Activated CD8-positive, alpha-beta memory T cell treated with anti-CD3 and anti-CD28 coated beads for 4 hours (primary cell): ENCODE results near the gene HAL.

ENCODE experiments used
- DNase-seq, 2 donors: peaks; one replicate each; pipeline ENCODE4 v3.0.0-alpha.2; 2020; ENCODE audit warnings: low read depth in 2 of 2

HAL gene, protein sequence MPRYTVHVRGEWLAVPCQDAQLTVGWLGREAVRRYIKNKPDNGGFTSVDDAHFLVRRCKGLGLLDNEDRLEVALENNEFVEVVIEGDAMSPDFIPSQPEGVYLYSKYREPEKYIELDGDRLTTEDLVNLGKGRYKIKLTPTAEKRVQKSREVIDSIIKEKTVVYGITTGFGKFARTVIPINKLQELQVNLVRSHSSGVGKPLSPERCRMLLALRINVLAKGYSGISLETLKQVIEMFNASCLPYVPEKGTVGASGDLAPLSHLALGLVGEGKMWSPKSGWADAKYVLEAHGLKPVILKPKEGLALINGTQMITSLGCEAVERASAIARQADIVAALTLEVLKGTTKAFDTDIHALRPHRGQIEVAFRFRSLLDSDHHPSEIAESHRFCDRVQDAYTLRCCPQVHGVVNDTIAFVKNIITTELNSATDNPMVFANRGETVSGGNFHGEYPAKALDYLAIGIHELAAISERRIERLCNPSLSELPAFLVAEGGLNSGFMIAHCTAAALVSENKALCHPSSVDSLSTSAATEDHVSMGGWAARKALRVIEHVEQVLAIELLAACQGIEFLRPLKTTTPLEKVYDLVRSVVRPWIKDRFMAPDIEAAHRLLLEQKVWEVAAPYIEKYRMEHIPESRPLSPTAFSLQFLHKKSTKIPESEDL

DNA sequence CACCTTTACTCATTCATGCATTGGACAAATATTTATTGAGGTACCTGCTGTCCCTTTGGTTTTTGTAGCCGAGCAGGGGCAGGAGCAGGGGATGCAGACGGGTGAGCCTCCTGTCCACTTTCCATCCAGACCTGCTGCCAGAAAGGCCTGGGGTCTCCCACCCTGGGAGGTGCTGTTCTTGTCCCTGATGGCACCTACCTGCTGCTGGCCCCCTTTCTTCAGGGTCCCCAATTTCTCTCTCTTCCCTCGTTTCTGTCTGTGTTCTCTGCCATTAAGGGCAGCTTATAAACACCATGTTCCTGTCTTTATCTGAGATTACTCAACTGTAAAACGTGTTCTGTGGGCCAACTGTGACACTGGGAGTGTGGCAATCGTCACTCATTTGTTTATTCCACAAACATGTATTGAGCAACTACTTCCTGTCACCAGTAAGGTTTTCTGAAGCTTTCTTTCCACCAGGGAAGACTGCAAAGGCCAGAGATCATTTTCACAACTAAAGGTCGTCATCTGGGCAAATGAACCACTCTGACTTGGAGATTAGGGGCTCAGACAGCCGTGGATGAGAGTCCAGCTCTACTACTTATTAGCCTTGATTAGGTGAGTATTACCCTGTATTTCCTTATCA lies at the start of gene HAL:
Gene HAL (minus strand): TSS at position 311 of the 625 bp plus-strand sequence. CDS start 434 bp downstream, outside the sequence.
- DNase-seq, result no peak

DNA sequence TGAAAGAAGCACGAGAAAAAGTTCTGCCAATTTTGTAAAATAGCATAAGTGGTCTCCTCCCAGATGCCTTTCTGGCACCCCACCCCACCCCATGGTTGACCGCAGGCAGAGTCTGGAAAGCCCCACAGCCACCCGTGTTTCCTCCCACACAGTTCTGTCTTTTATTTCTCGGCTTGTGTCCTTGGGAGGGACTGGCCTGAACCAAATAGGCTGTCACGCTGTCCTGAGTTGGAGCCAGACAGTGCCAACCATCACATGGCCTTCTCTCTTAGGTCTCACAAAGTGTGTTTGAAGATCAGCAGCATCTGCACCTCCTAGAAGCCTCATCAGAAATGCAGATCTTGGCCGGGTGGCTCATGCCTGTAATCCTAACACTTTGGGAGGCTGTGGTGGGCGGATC lies 49.4 kb upstream of the HAL start:
- DNase-seq, result no peak

DNA sequence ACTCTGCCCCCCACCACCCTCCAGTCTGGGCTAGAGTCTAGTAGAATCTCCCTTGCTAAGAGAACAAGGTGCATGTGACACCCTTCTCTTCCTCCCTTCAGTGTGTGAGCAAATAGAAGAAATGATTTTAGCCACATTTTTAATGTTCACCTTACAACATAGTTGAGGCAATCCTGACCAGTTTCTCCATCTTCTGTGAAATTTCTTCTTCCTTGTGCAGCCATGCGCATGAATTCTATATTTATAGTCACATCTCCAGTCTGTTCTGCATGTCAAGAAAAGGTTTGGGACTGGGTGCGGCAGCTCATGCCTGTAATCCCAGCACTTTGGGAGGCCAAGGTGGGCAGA lies 48.8 kb upstream of the HAL start:
- DNase-seq, result no peak

DNA sequence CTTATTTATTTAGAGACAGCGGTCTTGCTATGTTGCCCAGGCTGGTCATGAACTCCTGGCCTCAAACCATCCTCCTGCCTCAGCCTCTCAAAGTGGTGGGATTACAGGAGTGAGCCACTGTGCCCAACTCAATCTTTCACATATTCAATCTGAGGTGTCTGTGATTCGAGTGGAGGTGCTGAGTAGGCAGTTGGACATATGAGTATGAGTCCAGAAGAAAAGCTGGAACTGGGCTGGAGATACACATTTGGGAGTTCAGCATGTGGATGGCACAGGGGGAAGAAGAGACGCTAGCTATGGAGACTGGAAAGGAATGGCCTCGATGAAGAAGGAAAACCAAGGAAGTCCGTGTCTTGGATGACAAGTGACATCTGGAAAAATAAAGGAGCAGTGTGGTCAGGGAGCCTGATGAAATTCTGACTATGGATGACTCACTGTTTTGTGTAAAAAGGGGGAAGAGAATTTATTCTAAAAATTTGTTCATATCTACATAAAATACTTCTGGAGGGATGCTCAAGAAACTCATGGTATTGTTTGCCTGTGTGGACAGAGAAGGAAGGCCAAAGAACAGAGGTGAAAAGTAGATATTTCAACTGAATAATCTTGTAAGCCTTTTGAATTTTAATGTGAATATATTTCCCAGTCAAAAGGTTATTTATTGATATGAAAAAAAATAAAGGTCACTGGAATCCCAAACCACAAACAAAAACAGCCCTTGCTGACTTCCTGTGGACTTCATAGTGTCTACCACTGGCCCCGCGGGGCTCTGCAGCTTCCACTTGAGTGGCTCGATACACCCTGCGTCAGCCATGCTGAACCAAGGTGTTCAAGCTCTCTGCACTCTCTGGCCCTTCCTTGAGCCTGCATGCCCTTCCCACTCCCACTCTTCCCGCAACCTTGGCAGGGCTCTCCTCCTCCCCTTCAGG lies 48.1 kb upstream of the HAL start:
- DNase-seq, result no peak

DNA sequence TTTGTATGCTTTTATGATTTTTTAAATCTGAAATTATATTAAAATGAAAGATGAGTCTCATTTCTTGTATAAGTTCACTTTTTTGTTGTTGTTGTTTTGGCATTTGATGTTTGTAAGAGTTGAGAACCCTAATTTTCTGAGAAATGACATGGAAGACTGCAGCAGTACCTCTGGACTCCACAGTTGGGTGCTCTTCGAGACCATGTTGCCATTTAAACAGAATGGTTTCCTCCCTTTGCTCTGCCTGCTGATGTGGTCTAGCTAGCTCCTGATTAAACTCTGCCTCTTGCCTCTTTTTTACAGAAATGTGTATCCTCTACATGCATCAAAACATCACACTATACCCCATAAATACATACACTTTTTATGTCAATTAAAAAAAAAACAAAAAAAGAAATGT lies 45.0 kb upstream of the HAL start:
- DNase-seq, result no peak

DNA sequence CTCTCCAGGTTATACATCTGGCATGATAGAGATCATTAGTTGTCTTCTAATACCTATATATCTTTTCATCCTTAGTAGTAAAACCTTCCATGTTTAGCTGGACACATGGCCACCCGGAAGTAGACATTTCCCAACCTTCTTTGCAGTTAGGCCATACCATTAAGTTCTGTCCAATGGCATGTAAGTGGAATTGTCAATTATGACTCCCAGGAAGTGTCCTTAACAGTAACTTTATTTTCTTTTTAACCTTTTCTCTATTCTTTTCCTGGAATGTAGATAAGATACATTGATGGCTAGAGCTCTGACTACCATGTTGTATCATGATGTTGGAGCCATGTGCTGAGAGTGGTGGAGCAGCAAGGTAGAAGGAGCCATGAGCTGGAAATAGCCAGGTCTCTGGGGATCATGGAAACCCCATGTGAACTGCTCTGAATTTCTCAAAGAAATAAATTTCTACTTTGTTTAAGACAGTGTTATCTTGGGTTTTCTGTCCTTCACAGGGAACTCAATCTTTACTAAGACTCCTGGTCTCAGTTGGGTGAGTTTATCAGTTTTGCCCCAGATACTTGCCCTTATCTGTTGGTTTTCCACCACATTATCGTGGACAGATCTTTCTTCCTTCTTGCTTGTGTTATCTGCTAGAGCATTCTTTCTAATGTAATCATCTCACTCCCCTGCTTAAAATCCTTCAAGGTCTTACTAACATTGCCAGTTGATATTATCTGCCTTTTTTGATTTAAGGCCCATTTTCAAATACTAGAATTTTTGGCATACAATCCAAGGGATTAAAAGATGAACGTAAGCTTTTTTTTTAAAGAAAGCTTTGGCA lies 44.4 kb upstream of the HAL start:
- DNase-seq, result no peak

DNA sequence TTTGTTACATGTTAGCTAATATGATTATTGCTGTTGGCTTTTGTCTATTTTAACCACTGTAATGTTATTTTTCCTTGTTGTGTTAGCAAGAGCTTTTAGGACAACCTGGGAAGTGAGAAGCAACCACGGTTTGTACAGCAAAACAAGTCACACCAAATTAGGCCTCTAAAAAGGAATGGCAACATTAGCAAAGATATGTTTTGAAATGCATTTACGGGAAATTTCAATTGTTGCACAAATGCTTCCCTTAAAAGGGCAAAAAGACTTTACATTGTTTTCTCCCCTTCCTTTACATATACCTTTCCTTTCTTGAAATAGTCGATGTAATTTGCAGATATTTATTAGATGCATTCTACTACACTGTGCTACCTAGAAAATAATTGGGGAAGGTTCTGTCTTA lies 43.4 kb upstream of the HAL start:
- DNase-seq, result no peak

DNA sequence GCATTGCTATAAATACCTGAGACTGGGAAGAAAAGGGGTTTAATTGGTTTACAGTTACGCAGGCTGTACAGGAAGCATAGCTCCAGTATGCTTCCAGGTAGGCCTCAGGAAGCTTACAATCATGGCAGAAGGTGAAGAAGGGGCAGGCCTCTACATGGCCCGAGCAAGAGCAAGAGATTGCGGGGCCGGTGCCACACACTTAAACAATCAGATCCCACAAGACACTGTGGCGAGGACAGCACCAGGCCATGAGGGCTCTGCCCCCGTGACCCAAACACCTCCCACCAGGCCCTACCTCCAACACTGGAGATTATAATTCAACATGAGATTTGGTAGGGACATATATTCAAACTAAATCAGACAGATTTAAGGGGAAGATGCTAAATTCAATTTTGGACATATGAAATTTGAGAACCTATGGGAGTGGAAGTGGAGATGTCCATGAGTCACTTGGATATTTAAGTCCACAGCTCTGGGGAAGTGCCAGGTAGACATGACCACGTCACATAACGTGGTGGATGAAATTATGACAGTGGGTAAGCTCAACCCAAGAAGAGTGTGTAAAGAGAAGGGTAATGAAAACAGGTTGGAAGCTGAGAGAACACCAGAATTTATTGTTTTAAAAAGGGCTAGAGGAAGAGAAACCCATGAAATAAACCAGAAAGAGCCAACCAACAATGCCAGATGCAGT lies 40.8 kb upstream of the HAL start:
- no peak for DNase-seq

DNA sequence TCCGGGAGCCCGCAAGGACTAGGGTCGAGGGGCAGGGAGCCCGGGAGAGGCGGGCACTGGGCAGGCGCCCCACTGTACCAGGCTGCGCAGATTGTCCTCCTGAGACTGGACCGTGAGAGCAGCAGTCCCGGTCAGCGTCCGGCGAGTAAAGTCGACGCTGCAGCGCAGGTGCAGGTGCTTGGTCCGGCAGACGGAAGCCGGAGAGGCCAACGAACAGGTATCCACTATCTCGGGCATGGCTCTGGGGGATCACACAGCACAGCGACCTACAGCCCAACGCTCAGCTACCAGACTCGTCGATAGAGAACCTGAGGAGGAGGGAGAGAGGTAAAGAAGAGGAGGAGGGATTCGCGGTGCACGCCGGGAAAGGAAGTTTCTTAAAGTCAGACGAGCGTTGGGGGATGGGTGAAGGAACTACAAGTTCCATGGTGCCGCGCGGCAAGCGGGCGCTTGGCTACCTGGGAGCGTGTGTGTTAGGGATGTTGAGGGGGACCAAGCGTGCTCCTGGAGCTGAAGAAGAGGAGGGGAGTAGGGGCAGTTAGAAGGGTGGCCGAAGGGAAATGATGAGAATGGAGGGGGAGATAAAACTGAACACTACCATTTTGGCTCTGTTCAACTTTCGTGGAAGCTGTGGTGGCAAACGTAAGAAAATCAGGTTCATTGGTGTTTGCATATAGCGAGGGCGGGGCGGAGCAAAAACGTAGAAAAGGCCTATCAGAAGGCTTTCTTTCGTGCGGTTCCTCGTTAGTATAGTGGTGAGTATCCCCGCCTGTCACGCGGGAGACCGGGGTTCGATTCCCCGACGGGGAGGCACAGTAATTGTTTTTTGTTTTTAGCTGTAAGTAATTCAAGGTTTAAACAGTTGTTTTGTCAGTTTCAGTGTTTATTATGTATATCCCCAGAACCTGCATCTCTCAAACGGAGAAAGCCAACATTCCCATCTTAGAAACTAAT lies 39.4 kb upstream of the HAL start, which contains the start of gene LTA4H:
Gene LTA4H (minus strand): TSS at position 305 of the 954 bp plus-strand sequence. CDS start 68 bp downstream, at position 237.
- DNase-seq, result peak; percentile 93 to 95

DNA sequence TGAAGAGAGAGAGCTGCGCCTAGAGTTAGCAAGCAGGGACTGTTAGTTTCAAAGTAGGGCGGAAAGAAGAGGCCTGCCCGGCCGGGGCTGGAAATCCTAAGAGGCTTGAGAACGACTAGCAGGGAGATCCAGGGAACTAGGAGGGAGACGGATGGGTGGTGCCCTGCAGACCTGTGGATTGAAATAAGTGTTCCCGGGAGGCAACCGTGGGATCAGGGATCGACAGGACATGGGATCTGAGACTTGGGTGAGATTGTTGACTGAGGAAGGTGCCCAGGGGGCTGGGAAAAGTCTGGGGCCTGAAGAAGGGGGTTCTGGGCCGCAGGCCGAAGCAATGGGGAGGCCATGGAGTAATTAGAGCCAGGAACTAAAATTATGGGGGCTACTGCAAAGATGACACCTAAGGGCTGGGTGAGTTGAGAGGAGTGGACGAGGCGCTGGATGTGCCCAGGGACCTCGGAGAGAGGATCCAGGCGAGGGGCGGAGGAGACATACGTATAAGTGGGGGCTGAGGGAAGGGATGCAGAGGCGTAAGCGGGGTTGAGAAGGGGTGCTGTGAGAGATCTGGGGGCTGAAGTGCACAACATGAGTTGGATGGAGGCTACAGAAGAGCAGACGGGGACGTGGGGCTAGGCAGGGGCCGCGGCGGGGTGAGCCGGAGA lies 38.6 kb upstream of the HAL start:
- DNase-seq, result no peak

DNA sequence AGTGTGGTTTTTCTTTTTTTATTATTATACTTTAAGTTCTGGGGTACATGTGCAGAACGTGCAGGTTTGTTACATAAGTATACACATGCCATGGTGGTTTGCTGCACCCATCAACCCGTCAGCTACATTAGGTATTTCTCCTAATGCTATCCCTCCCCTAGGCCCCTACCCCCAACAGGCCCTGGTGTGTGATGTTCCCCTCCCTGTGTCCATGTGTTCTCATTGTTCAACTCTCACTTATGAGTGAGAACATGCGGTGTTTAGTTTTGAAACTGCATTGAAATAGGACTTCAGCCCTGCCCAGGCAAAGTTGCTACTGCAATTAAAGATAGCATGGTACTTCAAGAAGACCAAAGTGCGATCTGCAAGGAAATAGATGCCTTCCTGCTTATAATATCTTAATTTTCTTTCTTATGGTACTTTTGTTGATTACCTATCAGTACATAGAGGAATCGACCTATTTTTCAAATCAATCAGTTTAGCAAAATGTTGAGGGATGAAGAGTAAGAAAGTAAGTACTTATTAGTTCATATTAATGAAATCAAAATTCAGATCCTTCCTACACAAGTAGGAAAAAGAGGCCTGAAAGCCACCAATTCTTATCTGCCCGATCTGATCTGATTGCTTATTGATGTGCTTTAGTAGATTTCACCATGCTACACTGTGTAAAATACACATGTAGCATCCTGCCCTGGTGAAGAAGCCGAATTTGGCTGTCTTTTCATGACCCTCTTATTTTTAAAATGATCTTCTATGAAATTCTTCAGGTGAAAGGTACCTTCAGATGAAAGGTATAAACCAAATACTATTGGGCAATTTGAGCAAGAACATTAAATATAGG lies 37.6 kb upstream of the HAL start:
- no peak for DNase-seq

DNA sequence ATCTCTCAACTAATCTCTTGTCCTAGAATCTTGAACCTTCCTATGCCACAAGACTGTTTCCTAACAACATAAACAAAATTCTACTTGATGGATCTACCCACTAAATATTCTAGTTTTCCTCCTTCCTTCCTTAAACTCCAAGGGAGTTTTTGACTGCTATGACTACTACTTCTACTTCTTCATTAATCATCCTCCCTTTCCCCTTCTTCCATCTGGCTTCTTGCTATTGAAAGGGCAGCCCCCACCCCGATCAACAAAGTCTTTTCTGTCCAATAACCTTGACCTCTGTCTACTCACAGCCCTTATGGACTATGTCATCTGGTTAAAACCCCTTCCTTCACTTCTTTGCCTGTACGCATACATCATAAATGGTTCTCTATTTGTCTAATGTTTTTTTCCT lies 33.7 kb upstream of the HAL start:
- no peak for DNase-seq

DNA sequence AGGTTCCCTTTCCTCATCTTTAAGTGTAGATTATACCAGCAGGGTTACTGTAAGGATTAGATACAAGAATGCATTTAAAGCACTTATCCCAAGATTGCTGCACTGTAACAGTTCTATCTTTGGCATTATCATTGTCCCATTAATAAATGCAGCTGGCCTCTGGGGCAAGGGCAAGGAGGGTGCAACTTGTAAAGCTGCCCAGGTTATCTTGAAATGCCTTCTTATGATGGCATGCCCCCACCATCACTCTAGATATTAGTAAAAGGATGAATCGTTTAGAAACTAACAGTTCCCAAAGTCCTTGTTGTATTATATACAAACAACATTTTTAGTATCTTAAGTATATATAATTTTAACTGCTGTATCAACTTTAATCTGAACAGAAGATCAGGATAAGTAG lies 32.4 kb upstream of the HAL start:
- DNase-seq, result no peak

DNA sequence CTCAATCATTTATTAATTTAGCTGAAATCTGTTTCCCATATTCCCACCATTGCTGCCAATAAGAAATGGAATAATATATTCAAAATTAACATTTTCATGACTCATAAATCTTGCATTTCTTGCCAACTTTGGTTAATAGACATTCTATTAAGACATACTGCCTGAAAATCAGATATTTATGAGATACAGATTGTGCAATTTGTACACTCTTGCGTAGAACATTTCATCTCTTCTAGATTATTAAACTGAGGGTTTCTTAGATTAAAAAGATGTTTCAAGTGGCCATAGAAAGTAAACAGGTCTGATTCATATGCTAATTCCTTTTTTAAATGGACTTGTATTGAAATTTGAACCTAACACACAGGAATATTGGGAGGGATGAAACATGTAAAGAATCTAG lies 30.2 kb upstream of the HAL start:
- DNase-seq, result no peak

DNA sequence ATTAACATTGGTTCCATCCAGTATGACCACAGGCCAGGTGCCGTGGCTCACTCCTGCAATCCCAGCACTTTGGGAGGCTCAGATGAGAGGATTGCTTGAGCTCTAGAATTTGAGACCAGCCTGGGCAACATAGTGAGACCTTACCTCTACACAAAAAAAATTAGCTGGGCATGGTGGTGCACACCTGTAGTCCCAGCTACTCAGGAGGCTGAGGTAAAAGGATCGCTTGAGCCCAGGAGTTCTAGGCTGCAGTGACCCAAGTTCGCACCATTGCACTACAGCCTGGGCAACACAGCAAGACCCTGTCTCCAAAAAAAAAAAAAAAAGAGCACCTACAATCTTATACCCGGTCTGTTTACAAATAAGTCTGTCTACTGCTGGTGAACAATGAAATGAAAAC lies 29.4 kb upstream of the HAL start:
- DNase-seq, result no peak

DNA sequence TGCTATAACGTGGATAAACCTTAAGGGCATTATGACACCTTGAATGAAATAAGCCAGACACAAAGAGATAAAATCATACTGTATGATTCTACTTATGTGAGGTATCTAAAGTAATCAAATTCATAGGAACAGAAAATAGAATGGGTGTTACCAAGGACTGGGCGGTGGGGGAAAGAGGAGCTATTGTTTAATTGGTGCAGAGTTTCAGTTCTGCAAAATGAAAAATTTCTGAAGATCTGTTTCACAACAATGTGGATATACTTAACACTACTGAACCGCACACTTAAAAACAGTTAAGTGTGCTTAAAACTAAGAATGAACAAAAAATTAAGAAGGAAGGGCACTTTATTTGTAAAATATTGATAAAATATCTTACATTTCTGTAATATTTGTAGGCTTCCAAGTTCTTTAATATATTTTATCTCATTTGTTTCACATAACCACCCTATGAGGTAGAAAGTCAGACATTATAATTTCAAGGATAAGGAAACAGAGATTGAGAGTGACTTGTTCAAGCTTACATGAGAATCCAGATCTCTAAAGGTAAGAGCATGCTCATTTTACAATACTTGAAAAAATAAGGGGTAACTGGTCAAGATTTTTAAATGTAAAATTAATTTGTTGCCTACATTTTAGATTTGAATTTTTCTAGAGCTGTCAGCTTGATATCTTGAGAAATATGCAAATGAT lies 24.3 kb upstream of the HAL start:
- no peak for DNase-seq

DNA sequence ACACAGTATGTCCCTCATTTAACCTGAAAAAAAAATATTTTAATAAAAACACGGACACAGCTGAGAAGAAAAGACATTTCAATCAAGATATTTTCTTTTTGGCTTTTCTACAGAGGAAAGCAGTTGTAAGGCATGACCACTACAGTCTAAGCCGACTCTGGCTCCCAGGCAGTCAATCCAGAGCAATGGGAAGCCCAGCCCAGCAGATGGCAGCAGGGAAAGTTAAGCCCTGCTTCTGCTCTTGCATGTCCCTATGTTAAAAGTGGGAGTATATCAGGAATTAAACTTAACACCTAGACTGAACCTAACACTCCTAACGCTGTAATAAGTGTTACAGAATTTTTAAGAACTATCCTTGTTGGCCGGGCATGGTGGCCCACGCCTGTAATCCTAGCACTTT lies 19.5 kb upstream of the HAL start:
- no peak for DNase-seq
